Bronchial epithelial cell (primary cell): ENCODE results near the gene GLRX5. TPM values are rescaled to one million over a fixed set of nuclear protein-coding genes. Genes with fewer than 3 reads are reported as not detected.
"Not testable (repeated sequence)": the region's sequence is repeated elsewhere in the genome, so short reads cannot be mapped to it uniquely, and the experiment has no call there.

Experiments used
- DNase-seq: peaks from one replicate; pipeline ENCODE4 v3.0.0-alpha.2; 2010; ENCODE audit warnings: low read depth
- FAIRE-seq: peaks from 2 replicates; lab custom pipeline; 2011; peaks lifted over from hg19 to GRCh38; lab: Jason Lieb, UNC
- H3K27me3 ChIP-seq: 2 replicates; pipeline ENCODE4 v1.5.1; 2011; ENCODE audit warnings: low read length; ENCODE audit not compliant: control insufficient read depth, insufficient read depth
- H3K36me3 ChIP-seq: 2 replicates; pipeline ENCODE4 v1.5.1; 2011; ENCODE audit warnings: low read length; ENCODE audit not compliant: control insufficient read depth, insufficient read depth
- H3K4me3 ChIP-seq: 2 replicates; pipeline ENCODE4 v1.5.1; 2011; ENCODE audit warnings: mild to moderate bottlenecking, low read depth, low read length, control low read depth
- CTCF ChIP-seq: IDR thresholded peaks from 2 replicates; pipeline ENCODE4 v1.5.1; 2011; ENCODE audit warnings: mild to moderate bottlenecking, moderate library complexity, low read length, control low read depth, inconsistent platforms; ENCODE audit not compliant: insufficient read depth, severe bottlenecking
- total RNA-seq: library from RNA; depleted of rRNA; stranded (reverse); fragments of >200 nt; gene quantifications from 2 replicates; pipeline ENCODE4 v1.2.1, GENCODE V29; 2014

GLRX5 gene
- total RNA-seq, 1 donor from 2014 or later, result 74.8 TPM

GRCh38 chr14:95507174-95507573 lies 27.7 kb upstream of the GLRX5 start:
- H3K27me3 ChIP-seq, result peaks cover 2% of the 10 kb centered on the region
- FAIRE-seq (peak; percentile 76), DNase-seq (peak; percentile 93)
- TF ChIP-seq CTCF, result no peak
- H3K4me3 ChIP-seq, result no peak overlapping the region
- no peaks in the 10 kb centered on the region for H3K36me3 ChIP-seq

- no peak for TF ChIP-seq CTCF
- no peak for FAIRE-seq
- DNase-seq, result peak; percentile 71
Observed at GRCh38 chr14:95507701-95508103, 27.1 kb upstream of the GLRX5 start.

GRCh38 chr14:95508377-95508776 lies 26.5 kb upstream of the GLRX5 start:
- no peak for FAIRE-seq
- DNase-seq, result no peak
- Histone ChIP-seq H3K4me3 (no peak overlapping the region), H3K36me3 (no peaks in the 10 kb centered on the region), H3K27me3 (no peaks in the 10 kb centered on the region)
- TF ChIP-seq CTCF, result no peak

More at GRCh38 chr14:95507701-95508103, 27.1 kb upstream of the GLRX5 start:
- Histone ChIP-seq H3K27me3 (peaks cover 1% of the 10 kb centered on the region), H3K4me3 (no peak overlapping the region), H3K36me3 (no peaks in the 10 kb centered on the region)

- DNase-seq (no peak), FAIRE-seq (no peak)
- H3K4me3 ChIP-seq, result no peak overlapping the region
- TF ChIP-seq CTCF, result no peak
- H3K36me3 ChIP-seq, result no peaks in the 10 kb centered on the region
- no peaks in the 10 kb centered on the region for H3K27me3 ChIP-seq
Observed at GRCh38 chr14:95509495-95509894, 25.4 kb upstream of the GLRX5 start.

GRCh38 chr14:95510344-95510743 lies 24.5 kb upstream of the GLRX5 start:
- H3K4me3 ChIP-seq, DNase-seq, H3K36me3 ChIP-seq, H3K27me3 ChIP-seq: not testable (repeated sequence)
- peak; percentile 18 for FAIRE-seq

GRCh38 chr14:95510804-95511203 lies 24.0 kb upstream of the GLRX5 start:
- no peaks in the 10 kb centered on the region for H3K36me3 ChIP-seq
- DNase-seq (no peak), FAIRE-seq (no peak)
- no peak overlapping the region for H3K4me3 ChIP-seq
- no peaks in the 10 kb centered on the region for H3K27me3 ChIP-seq
- no peak for TF ChIP-seq CTCF
